Heart right ventricle (tissue), 16 donors: ENCODE data around the gene OSBPL10. TPM values are rescaled to one million over a fixed set of nuclear protein-coding genes. Genes with fewer than 3 reads are reported as not detected.

Source experiments
- ATAC-seq, 8 donors: fragments of 200-7000 bp; cut with Tn5 transposase; one replicate each; pipeline ENCODE4 v1.9.1; 2020; ENCODE audit warnings: mild to moderate bottlenecking in 8 of 8, moderate library complexity in 8 of 8, moderate number of reproducible peaks in 1 of 8
- DNase-seq, 2 donors: peaks; one replicate each; pipeline ENCODE4 v3.0.0-alpha.2; 2020
- H3K27ac ChIP-seq, 10 donors: fragments of 200-600 bp; sonication (generic) in 2 of 10; one replicate each; pipeline versions ENCODE4 v1.5.0 to v1.8.0; 2020 to 2022; ENCODE audit warnings: mild to moderate bottlenecking in 3 of 10
- H3K27me3 ChIP-seq, 7 donors: fragments of 200-600 bp; one replicate each; pipeline ENCODE4 v1.8.0; 2021 to 2022; ENCODE audit warnings: mild to moderate bottlenecking in 2 of 7
- H3K36me3 ChIP-seq, 9 donors: fragments of 200-600 bp; sonication (generic) in 1 of 9; one replicate each; pipeline versions ENCODE4 v1.5.0 to v1.8.0; 2020 to 2022; ENCODE audit warnings: mild to moderate bottlenecking in 2 of 9
- H3K4me1 ChIP-seq, 9 donors: fragments of 200-600 bp; sonication (generic) in 1 of 9; one replicate each; pipeline versions ENCODE4 v1.5.0 to v1.8.0; 2020 to 2022; ENCODE audit warnings: mild to moderate bottlenecking in 4 of 9
- H3K4me3 ChIP-seq, 10 donors: fragments of 200-600 bp; sonication (generic) in 2 of 10; one replicate each; pipeline versions ENCODE4 v1.5.0 to v1.8.0; 2020 to 2022; ENCODE audit warnings: mild to moderate bottlenecking in 7 of 10, moderate library complexity in 2 of 10
- H3K9me3 ChIP-seq, 11 donors: fragments of 200-600 bp in 10 of 11; sonication (generic) in 2 of 11; one replicate each; pipeline versions ENCODE4 v1.5.0 to v1.8.0; 2013 to 2022; ENCODE audit warnings: mild to moderate bottlenecking in 2 of 11, control low read depth in 1 of 11, moderate library complexity in 1 of 11
- WGBS, 2 donors: extraction: QIAGEN DNeasy Blood & Tissue Kit; methylation state at CpG; one replicate each; pipeline ENCODE4 v1.1.7; 2013; ENCODE audit warnings: inconsistent platforms in 1 of 2; 5-methylcytosine and 5-hydroxymethylcytosine counted together
- intact Hi-C, 10 donors: fragments of 100-400 bp; cut with DNase I; formaldehyde crosslinking; loops; one replicate each; pipeline versions ENCODE4 v1.11.1 to v1.14.2; 2022
- polyA plus RNA-seq, 2 donors: library from polyadenylated mRNA; stranded (reverse); fragments of 200-250 nt; gene quantifications; one replicate each; pipeline ENCODE4 v1.2.3, GENCODE V29; 2013
- total RNA-seq, 10 donors: library from RNA; stranded (reverse); fragmentation: NEBNext Ultra II Directional in 3 of 10; extraction: Animal tissue kit (Norgen Biotek cat#: 25700) in 3 of 10; gene quantifications; one replicate each; pipeline versions ENCODE4 v1.2.1 to v1.2.4, GENCODE V29; 2021 to 2023
- TF ChIP-seq, protein P1 (sequence below), 9 donors: fragments of 200-600 bp; sonication (generic) in 2 of 9; IDR thresholded peaks; one replicate each; pipeline versions ENCODE4 v1.5.0 to v1.8.0; 2021 to 2022; ENCODE audit warnings: antibody characterized with exemption in 9 of 9, mild to moderate bottlenecking in 5 of 9, moderate library complexity in 1 of 9
- donor health status: Arrhythmogenic right ventricular cardiomyopathy.
- donor health status: ischemic (EF 13 %, LVEDD 7.1; RV severe dilation, severe dysfunction).
- donor health status: healthy with polysubstance abuse.
- donor health status: DM: no; HTN: yes; CAD: no.
- donor health status: DM: no; HTN: no; CAD: no.
- donor health status: ischemic (EF 25% LVEDD 6.9; RV normal size, moderate dysfunction).
- donor health status: ischemic (EF 25% LVEDD 5.7; RV mildly dilated, moderate dysfunction).
- donor health status: healthy.
- donor health status: DM: yes; HTN: yes; CAD: no.
- donor health status: Ischemic cardiomyopathy.
- donor health status: ischemic (EF 35%, LVEDD 5.7; RV mildly dilated, moderate dysfunction).
- donor health status: nonischemic (EF 11% LVEDD 7.7; RV severe dilation, severe dysfunction).
- donor health status: DM: yes; HTN: yes; CAD: no.
- donor health status: PGD.
- donor health status: ischemic (EF 29% LVEDD 5.4; RV normal size, mild dysfunction).
- donor health status: nonischemic (EF 23%, LVEDD 6.1; RV moderate dilation, normal function).

OSBPL10 gene
- total and polyA plus RNA-seq, 12 donors: 1.2 to 8.5 (median 4.1) TPM

DNA sequence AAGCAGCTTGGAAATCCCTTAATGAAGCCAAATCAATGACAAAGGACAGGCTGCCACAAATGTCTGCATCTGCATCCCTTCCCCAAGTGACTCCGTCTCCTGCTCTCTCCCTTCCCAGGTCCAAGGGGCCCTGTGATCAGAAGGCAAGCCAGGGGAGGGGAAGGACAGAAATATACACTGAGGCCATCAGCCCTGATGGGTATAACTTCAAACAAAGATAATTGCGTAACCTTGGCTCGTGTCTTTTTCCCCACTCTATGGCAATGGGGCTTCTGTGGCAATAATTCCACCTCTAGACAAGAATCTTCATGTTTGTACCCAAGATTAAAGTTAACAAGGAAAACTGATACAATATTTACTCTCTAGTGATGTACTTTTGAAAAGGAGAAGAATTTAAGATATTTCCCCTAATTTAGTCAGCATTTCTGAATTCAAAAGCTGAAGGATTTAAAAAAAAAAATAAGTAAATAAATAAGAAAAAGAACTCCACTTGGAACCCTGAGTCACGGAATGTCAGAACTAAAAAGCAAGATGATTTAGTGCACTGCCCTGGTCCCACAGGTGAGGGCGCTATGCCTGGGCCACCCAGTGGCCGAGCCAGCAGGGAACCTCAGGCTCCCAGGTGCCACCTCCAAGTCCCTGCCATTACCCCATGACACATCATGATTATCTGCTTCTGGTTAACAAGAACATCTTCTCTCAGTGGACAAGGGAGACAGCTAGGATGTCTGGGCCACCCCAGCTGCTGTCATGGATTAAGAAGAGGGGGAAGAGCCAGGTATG is 293.9 kb downstream of the OSBPL10 start:
- Histone ChIP-seq H3K36me3 (peaks cover 0 to 16% (median 0%) of the 10 kb centered on the region in 9 donors), H3K9me3 (peaks cover 0 to 9% (median 0%) of the 10 kb centered on the region in 11 donors), H3K4me3 (no peak overlapping the region), H3K27ac (no peak overlapping the region), H3K4me1 (peaks cover 0 to 12% (median 0%) of the 10 kb centered on the region in 9 donors), H3K27me3 (no peaks in the 10 kb centered on the region)
- TF ChIP-seq, protein P1, sequence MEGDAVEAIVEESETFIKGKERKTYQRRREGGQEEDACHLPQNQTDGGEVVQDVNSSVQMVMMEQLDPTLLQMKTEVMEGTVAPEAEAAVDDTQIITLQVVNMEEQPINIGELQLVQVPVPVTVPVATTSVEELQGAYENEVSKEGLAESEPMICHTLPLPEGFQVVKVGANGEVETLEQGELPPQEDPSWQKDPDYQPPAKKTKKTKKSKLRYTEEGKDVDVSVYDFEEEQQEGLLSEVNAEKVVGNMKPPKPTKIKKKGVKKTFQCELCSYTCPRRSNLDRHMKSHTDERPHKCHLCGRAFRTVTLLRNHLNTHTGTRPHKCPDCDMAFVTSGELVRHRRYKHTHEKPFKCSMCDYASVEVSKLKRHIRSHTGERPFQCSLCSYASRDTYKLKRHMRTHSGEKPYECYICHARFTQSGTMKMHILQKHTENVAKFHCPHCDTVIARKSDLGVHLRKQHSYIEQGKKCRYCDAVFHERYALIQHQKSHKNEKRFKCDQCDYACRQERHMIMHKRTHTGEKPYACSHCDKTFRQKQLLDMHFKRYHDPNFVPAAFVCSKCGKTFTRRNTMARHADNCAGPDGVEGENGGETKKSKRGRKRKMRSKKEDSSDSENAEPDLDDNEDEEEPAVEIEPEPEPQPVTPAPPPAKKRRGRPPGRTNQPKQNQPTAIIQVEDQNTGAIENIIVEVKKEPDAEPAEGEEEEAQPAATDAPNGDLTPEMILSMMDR (IDR thresholded peaks at IDR 0.05): no peak
- DNase-seq: no peak
- intact Hi-C loops: loop anchor here in 1 of 10 donors (5.0 kb wide), 1 partner anchor 135 kb away; no protein-coding TSS in a partner anchor
- 93 to 98% methylated on average over 6 of the region's 6 CpGs for WGBS, 2 donors
- no peak for ATAC-seq

DNA sequence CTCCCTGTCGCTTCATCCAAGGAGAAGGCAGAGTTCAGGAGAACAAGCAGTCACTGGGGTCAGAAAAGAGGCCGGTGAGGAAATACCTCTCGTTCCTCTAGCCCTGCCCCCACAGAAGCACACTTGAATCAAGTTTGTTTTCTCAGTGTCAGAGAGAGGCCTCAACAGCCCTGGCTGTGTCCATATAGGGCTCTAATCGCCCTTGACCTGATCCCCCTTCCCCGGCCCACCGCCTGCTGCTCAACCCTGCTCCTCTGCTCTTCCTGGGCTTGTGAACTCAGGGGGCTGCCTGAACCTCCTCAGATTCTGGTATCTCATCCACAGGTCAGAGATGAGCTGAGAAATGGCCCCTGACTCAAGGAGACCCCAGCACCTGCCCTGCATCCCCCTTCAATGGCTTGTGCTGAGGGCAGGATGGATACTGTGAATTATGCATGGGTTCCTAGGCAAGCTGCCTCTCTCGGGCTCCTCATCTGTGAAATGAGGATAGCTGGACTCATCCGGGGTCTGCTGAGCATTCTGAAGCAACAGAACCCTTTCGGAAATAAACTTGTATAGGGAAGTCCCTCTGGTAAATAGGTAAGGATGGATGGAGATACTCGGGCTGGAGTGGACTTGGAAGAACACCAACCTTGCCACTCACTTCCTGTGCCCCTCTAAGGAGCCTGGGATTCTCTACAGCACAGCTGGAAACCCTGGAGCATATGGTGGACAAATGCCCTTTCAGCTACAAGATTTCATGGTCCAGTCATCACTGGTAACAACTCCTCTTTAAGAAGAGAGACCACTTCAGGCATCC is 300.8 kb downstream of the OSBPL10 start:
- DNase-seq: no peak
- Histone ChIP-seq H3K4me3 (no peak overlapping the region), H3K4me1 (no peaks in the 10 kb centered on the region), H3K9me3 (no peaks in the 10 kb centered on the region), H3K27me3 (no peaks in the 10 kb centered on the region), H3K36me3 (peaks cover 0 to 16% (median 0%) of the 10 kb centered on the region in 9 donors), H3K27ac (no peak overlapping the region)
- TF ChIP-seq, protein P1 (IDR thresholded peaks at IDR 0.05): no peak
- no peak for ATAC-seq
- intact Hi-C loops: no loop called here
- 84 to 86% methylated on average over 10 of the region's 10 CpGs for WGBS, 2 donors

DNA sequence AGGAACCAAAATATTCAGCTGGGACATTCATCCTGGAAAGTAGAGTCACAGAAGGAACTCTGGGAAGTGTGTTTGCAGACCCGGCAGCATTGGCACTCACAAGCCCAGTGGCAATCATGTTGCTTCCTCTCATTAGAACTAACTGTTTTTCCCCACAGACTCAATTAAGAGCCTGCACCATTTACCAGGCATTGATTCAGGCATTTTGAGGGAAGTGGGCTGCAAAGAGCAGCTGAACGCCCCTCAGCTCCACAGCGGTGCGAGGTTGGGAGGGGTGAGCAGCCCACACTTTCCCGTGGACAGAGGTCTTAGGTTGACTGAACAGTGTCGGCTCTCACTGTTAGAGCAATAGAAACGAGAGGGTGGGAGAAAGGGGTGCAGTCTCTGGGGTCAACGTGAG is 304.5 kb downstream of the OSBPL10 start:
- 84 to 90% methylated on average over 8 of the region's 8 CpGs for WGBS, 2 donors
- intact Hi-C loops: no loop called here
- H3K9me3 ChIP-seq: no peaks in the 10 kb centered on the region
- H3K4me1 ChIP-seq: peaks cover 0 to 5% (median 0%) of the 10 kb centered on the region in 9 donors
- DNase-seq (no peak), ATAC-seq (no peak)
- TF ChIP-seq, protein P1 (IDR thresholded peaks at IDR 0.05): no peak
- no peaks in the 10 kb centered on the region for H3K36me3 ChIP-seq
- H3K27ac ChIP-seq: no peak overlapping the region
- H3K4me3 ChIP-seq: no peak overlapping the region
- H3K27me3 ChIP-seq: no peaks in the 10 kb centered on the region

DNA sequence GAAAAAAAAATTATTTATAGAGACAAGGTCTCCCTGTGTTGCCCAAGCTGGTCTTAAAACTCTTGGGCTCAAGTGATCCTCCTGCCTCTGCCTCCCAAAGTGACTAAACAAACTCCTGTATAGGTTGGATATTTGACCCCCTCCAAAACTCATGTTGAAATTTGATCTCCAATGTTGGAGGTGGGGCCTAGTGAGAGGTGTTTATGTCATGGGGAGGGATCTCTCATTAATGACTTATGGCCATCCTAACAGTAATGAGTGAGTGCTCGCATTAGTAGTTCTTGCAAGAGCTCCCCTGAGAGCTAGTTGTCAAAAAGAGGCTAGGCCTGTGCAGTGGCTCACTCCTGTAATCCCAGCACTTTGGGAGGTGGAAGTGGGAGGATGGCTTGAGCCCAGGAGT is 307.1 kb downstream of the OSBPL10 start:
- 95 to 100% methylated on average over 1 of the region's 1 CpG for WGBS, 2 donors
- Histone ChIP-seq H3K4me1 (peaks cover 0 to 21% (median 0%) of the 10 kb centered on the region in 9 donors), H3K27me3 (no peaks in the 10 kb centered on the region), H3K9me3 (no peaks in the 10 kb centered on the region), H3K27ac (no peak overlapping the region), H3K36me3 (peaks cover 0 to 6% (median 0%) of the 10 kb centered on the region in 9 donors), H3K4me3 (no peak overlapping the region)
- intact Hi-C loops: no loop called here
- no peak for ATAC-seq
- DNase-seq: no peak
- TF ChIP-seq, protein P1 (IDR thresholded peaks at IDR 0.05): no peak
